Measurements from ENCODE around the gene SLC17A8. TPM values are rescaled to one million over a fixed set of nuclear protein-coding genes. Genes with fewer than 3 reads are reported as not detected.

The SLC17A8 gene
- polyA plus RNA-seq, 1 donor (not counting 4 experiments of a cell fraction or from before 2014, with no cell fraction given) = not detected

GRCh38 chr12:100455896-100456295 is 99.0 kb downstream of the SLC17A8 start:
- no peaks in the 10 kb centered on the region for H3K9me1 ChIP-seq (ENCODE audit: control insufficient read depth, extremely low read depth, insufficient read depth, low read length)
- dilution Hi-C loops (cut with MboI; ENCODE audit: extremely low pct_ligation_motif_present, low sequenced_read_pairs) = no loop called here

GRCh38 chr12:100458191-100458590 is 101.3 kb downstream of the SLC17A8 start:
- Histone ChIP-seq H3K9me3 (ENCODE audit: control insufficient read depth, low read depth, low read length) (no peaks in the 10 kb centered on the region), H3K36me3 (ENCODE audit: control insufficient read depth in 2 of 2, extremely low read depth in 1 of 2, insufficient read depth in 2 of 2, low read length in 2 of 2) (no peaks in the 10 kb centered on the region), H2AFZ (ENCODE audit: control insufficient read depth, low read length) (no peak overlapping the region), H3K4me1 (ENCODE audit: control insufficient read depth, extremely low read depth, insufficient read depth, low read length) (no peaks in the 10 kb centered on the region), H3K4me2 (ENCODE audit: control insufficient read depth, extremely low read depth, insufficient read depth, low read depth, low read length) (no peak overlapping the region), H3K27me3 (ENCODE audit: control insufficient read depth, extremely low read depth, insufficient read depth, low read length) (no peaks in the 10 kb centered on the region), H3K9me1 (ENCODE audit: control insufficient read depth, extremely low read depth, insufficient read depth, low read length) (no peaks in the 10 kb centered on the region), H3K79me2 (ENCODE audit: control insufficient read depth, insufficient read depth, low read length) (no peaks in the 10 kb centered on the region), H3K9ac (ENCODE audit: control insufficient read depth, extremely low read depth, insufficient read depth, low read length) (no peak overlapping the region), H4K20me1 (ENCODE audit: control insufficient read depth, extremely low read depth, insufficient read depth, low read length) (no peaks in the 10 kb centered on the region), H3K4me3 (ENCODE audit: control insufficient read depth in 2 of 3, extremely low read depth in 1 of 3, insufficient read depth in 2 of 3, low read depth in 1 of 3, low read length in 3 of 3) (no peak overlapping the region), H3K27ac (ENCODE audit: control insufficient read depth, insufficient read depth, low read length) (no peak overlapping the region)
- DNase-seq (ENCODE audit: low read depth, low spot score) = no peak
- dilution Hi-C loops (cut with MboI; ENCODE audit: extremely low pct_ligation_motif_present, low sequenced_read_pairs) = no loop called here
- no peak for TF ChIP-seq EZH2 (IDR thresholded peaks at IDR 0.05; ENCODE audit: low read length)
- no peak for TF ChIP-seq CTCF (optimal IDR thresholded peaks at IDR 0.05 in 1 of 3, IDR thresholded peaks at IDR 0.05 in 1 of 3, conservative IDR thresholded peaks at IDR 0.05 in 1 of 3; ENCODE audit: extremely low read depth in 1 of 3, insufficient read depth in 2 of 3, low read length in 3 of 3)
- no peak for FAIRE-seq

More at GRCh38 chr12:100455896-100456295, 99.0 kb downstream of the SLC17A8 start:
- H3K4me2 ChIP-seq (ENCODE audit: control insufficient read depth, extremely low read depth, insufficient read depth, low read depth, low read length) = no peak overlapping the region
- FAIRE-seq (no peak), DNase-seq (ENCODE audit: low read depth, low spot score) (no peak)
- H3K79me2 ChIP-seq (ENCODE audit: control insufficient read depth, insufficient read depth, low read length) = no peaks in the 10 kb centered on the region
- no peak overlapping the region for H3K4me3 ChIP-seq (ENCODE audit: control insufficient read depth in 2 of 3, extremely low read depth in 1 of 3, insufficient read depth in 2 of 3, low read depth in 1 of 3, low read length in 3 of 3)
- H3K4me1 ChIP-seq (ENCODE audit: control insufficient read depth, extremely low read depth, insufficient read depth, low read length) = no peaks in the 10 kb centered on the region
- H3K9me3 ChIP-seq (ENCODE audit: control insufficient read depth, low read depth, low read length) = no peaks in the 10 kb centered on the region
- H3K36me3 ChIP-seq (ENCODE audit: control insufficient read depth in 2 of 2, extremely low read depth in 1 of 2, insufficient read depth in 2 of 2, low read length in 2 of 2) = no peaks in the 10 kb centered on the region
- no peak overlapping the region for H3K27ac ChIP-seq (ENCODE audit: control insufficient read depth, insufficient read depth, low read length)
- no peaks in the 10 kb centered on the region for H3K27me3 ChIP-seq (ENCODE audit: control insufficient read depth, extremely low read depth, insufficient read depth, low read length)
- no peak overlapping the region for H2AFZ ChIP-seq (ENCODE audit: control insufficient read depth, low read length)
- TF ChIP-seq CTCF (optimal IDR thresholded peaks at IDR 0.05 in 1 of 3, IDR thresholded peaks at IDR 0.05 in 1 of 3, conservative IDR thresholded peaks at IDR 0.05 in 1 of 3; ENCODE audit: extremely low read depth in 1 of 3, insufficient read depth in 2 of 3, low read length in 3 of 3) = no peak
- TF ChIP-seq EZH2 (IDR thresholded peaks at IDR 0.05; ENCODE audit: low read length) = no peak
- H4K20me1 ChIP-seq (ENCODE audit: control insufficient read depth, extremely low read depth, insufficient read depth, low read length) = no peaks in the 10 kb centered on the region
- no peak overlapping the region for H3K9ac ChIP-seq (ENCODE audit: control insufficient read depth, extremely low read depth, insufficient read depth, low read length)

Measured in keratinocyte (primary cell).